WERI-Rb-1 (cell line): Measurements from ENCODE around the gene SNRPB.

ENCODE experiments used
- DNase-seq: peaks from one replicate; pipeline ENCODE4 v3.0.0-alpha.2; 2020
- H3K27ac ChIP-seq: fragments of 250-450 bp; sonication (Bioruptor Pico); 2 replicates; pipeline ENCODE4 v1.5.1; 2020; ENCODE audit warnings: mild to moderate bottlenecking, moderate library complexity
- H3K27me3 ChIP-seq: fragments of 250-450 bp; sonication (Bioruptor Pico); 2 replicates; pipeline ENCODE4 v1.5.1; 2021; ENCODE audit warnings: mild to moderate bottlenecking, low read depth, moderate library complexity; ENCODE audit not compliant: insufficient read depth, severe bottlenecking
- H3K36me3 ChIP-seq: fragments of 250-450 bp; sonication (Bioruptor Pico); 2 replicates; pipeline ENCODE4 v1.5.1; 2020; ENCODE audit warnings: mild to moderate bottlenecking, moderate library complexity
- H3K4me3 ChIP-seq: 2 replicates; pipeline ENCODE4 v1.5.1; 2011; ENCODE audit warnings: low read depth, mild to moderate bottlenecking, control low read depth, low read length
- H3K9me3 ChIP-seq: fragments of 250-450 bp; sonication (Bioruptor Pico); 2 replicates; pipeline ENCODE4 v1.5.1; 2021; ENCODE audit warnings: mild to moderate bottlenecking, moderate library complexity; ENCODE audit not compliant: severe bottlenecking
- CTCF ChIP-seq: IDR thresholded peaks from 2 replicates; pipeline ENCODE4 v1.5.1; 2011; ENCODE audit warnings: low read depth, mild to moderate bottlenecking, control low read depth, inconsistent platforms, low read length

The SNRPB gene

DNA sequence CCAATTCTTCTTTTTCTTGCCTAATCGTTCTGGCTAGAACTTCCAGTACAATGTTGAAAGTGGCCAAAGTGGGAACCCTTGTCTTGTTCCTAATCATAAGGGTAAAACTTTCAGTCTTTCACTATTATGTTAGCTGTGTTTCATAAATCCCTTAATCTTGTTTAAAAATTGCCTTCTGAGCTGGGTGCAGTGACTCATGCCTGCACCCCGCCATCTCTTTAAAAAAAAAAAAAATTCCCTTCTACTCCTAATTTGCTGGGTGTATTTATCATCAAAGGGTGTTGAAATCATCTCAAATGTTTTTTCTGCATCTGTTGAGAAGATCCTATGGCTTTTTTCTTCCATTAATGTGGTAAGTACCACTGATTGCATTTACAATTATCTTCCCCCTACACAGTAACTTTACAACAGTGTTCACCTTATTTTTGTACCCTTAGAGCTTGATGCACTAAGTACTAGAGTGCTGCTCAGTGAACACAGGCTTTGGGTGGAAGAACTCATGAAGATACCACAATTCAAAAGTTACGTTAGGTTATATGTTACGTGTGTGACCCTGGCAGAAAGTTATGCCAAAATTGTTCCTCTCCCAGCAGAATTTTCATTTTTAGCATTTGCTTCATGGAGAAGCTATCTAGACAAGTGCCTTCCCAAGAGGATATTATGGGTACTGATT lies 9.7 kb downstream of the SNRPB start:
- Histone ChIP-seq H3K27me3 (no peaks in the 10 kb centered on the region), H3K9me3 (no peaks in the 10 kb centered on the region), H3K27ac (no peak overlapping the region), H3K4me3 (no peak overlapping the region), H3K36me3 (peaks cover 71% of the 10 kb centered on the region)
- no peak for DNase-seq
- TF ChIP-seq CTCF: no peak

GRCh38 chr20:2459981-2460751 lies 10.4 kb downstream of the SNRPB start:
- Histone ChIP-seq H3K36me3 (peaks cover 66% of the 10 kb centered on the region), H3K9me3 (no peaks in the 10 kb centered on the region), H3K27me3 (no peaks in the 10 kb centered on the region), H3K27ac (no peak overlapping the region), H3K4me3 (no peak overlapping the region)
- no peak for DNase-seq
- no peak for TF ChIP-seq CTCF

DNA sequence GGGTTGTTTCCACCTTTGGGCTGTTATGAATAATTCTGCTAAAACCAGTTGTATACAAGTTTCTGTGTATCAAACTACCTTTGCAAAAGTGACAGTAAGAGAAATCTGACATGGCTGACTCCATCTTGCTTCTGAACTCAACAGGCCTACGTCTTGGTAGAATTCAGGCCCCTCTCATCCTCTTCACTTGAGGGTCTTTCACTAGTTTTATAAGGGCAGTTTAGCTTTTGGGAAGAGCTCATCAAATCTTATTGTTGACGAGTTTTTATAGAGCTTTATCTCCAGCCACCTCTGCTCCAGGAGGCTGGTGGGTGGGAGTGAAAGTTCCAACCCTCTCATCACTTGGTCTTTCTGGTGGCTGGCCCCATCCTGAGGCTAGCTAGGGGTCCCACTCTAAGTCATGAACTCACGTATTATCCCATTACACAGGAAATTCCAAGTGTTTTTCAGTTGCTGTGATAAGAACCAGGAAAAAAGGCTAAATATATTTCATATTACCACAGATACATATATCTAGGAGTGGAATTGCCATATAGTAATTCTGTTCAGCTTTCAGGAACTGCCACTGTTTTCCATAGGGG lies 11.6 kb downstream of the SNRPB start:
- Histone ChIP-seq H3K4me3 (no peak overlapping the region), H3K36me3 (peaks cover 54% of the 10 kb centered on the region), H3K27me3 (no peaks in the 10 kb centered on the region), H3K27ac (no peak overlapping the region), H3K9me3 (no peaks in the 10 kb centered on the region)
- TF ChIP-seq CTCF: no peak
- no peak for DNase-seq

GRCh38 chr20:2455771-2456497 lies 14.7 kb downstream of the SNRPB start:
- H3K9me3 ChIP-seq: no peaks in the 10 kb centered on the region
- no peak for DNase-seq
- peaks cover 23% of the 10 kb centered on the region for H3K36me3 ChIP-seq
- no peak overlapping the region for H3K27ac ChIP-seq
- no peak overlapping the region for H3K4me3 ChIP-seq
- H3K27me3 ChIP-seq: no peaks in the 10 kb centered on the region
- no peak for TF ChIP-seq CTCF

DNA sequence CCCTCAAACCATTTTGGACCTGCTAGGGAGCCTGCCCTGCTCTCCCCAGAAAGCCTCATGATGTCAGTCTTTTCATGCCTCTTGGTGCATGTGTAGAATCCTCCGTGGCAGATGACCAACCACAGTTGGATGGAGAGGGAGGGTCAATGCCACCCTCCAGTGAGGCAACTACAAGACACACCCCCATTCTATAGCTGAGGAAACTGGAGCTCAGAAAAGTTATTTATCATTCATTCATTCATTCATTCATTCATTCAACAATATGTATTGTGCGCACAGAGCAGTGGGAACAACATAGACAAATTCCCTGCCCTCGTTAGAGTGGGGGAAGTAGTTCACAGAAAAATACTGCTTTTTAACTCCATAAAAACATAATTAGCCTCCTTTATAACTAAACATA lies 16.8 kb downstream of the SNRPB start:
- H3K9me3 ChIP-seq: no peaks in the 10 kb centered on the region
- H3K27ac ChIP-seq: no peak overlapping the region
- no peak overlapping the region for H3K4me3 ChIP-seq
- no peaks in the 10 kb centered on the region for H3K27me3 ChIP-seq
- no peak for DNase-seq
- TF ChIP-seq CTCF: no peak
- H3K36me3 ChIP-seq: peaks cover 2% of the 10 kb centered on the region
